SK-N-SH (cell line): ENCODE data around the gene AVPI1. TPM values are rescaled to one million over a fixed set of nuclear protein-coding genes. Genes with fewer than 3 reads are reported as not detected.

Source experiments
- CTCF ChIA-PET: fragments of 300-600, 350-600 bp; formaldehyde crosslinking; extraction: SDS; loops from one replicate; lab custom pipeline; 2021; lab: Yijun Ruan, JAX
- POLR2A ChIA-PET: fragments of 350-600 bp; sonication (Branson Sonifier 250); formaldehyde crosslinking; extraction: SDS; loops from one replicate; lab custom pipeline; 2020; ENCODE audit warnings: antibody characterized with exemption, inconsistent platforms; lab: Yijun Ruan, JAX
- DNase-seq: peaks from one replicate; pipeline ENCODE4 v3.0.0; 2012
- H2AFZ ChIP-seq: fragments of 200-600 bp; sonication (generic); 2 replicates; pipeline ENCODE4 v1.8.1; 2016; ENCODE audit warnings: antibody characterized with exemption, mild to moderate bottlenecking, low read depth
- H3F3A ChIP-seq: fragments of 200-600 bp; sonication (generic); replicated peaks from 2 replicates; pipeline ENCODE3; 2016; ENCODE audit warnings: antibody characterized with exemption, mild to moderate bottlenecking; ENCODE audit not compliant: insufficient read depth
- H3K27ac ChIP-seq, 2 experiments: fragments of 200-500 bp in 1 of 2; fragments of 200-600 bp in 1 of 2; sonication (Bioruptor generic) in 1 of 2; sonication (generic), shearing (Covaris generic) in 1 of 2; 2 replicates each; pipeline versions ENCODE4 v1.5.1 to v1.6.1; 2014 to 2016; ENCODE audit warnings: low read depth in 2 of 2, inconsistent platforms in 1 of 2, low read length in 1 of 2, mild to moderate bottlenecking in 1 of 2, mixed read lengths in 1 of 2
- H3K27me3 ChIP-seq: fragments of 200-600 bp; sonication (generic), shearing (Covaris generic); 2 replicates; pipeline ENCODE4 v1.6.1; 2016; ENCODE audit warnings: mixed run types; ENCODE audit not compliant: insufficient read depth
- H3K36me3 ChIP-seq, 2 experiments: fragments of 200-500 bp in 1 of 2; fragments of 200-600 bp in 1 of 2; sonication (Bioruptor generic) in 1 of 2; sonication (generic) in 1 of 2; replicated peaks in 1 of 2; 2 replicates each; pipeline versions ENCODE3 to v1.5.1; 2014 to 2016; ENCODE audit warnings: low read length in 1 of 2, mild to moderate bottlenecking in 1 of 2; ENCODE audit not compliant: insufficient read depth in 2 of 2, control insufficient read depth in 1 of 2
- H3K4me1 ChIP-seq, 2 experiments: fragments of 200-500 bp in 1 of 2; fragments of 200-600 bp in 1 of 2; sonication (Bioruptor generic) in 1 of 2; sonication (generic), shearing (Covaris generic) in 1 of 2; 2 replicates each; pipeline versions ENCODE4 v1.5.1 to v1.6.1; 2014 to 2016; ENCODE audit warnings: low read depth in 1 of 2, low read length in 1 of 2, mixed run types in 1 of 2; ENCODE audit not compliant: insufficient read depth in 2 of 2, control insufficient read depth in 1 of 2
- H3K4me2 ChIP-seq: fragments of 200-600 bp; sonication (generic), shearing (Covaris generic); 2 replicates; pipeline ENCODE4 v1.6.1; 2017; ENCODE audit warnings: mixed run types
- H3K4me3 ChIP-seq, 2 experiments: fragments of 200-500 bp in 1 of 2; fragments of 200-600 bp in 1 of 2; sonication (Bioruptor generic) in 1 of 2; sonication (generic), shearing (Covaris generic) in 1 of 2; 2 replicates each; pipeline versions ENCODE4 v1.5.1 to v1.8.1; 2014 to 2016; ENCODE audit warnings: low read depth in 2 of 2, inconsistent platforms in 1 of 2, low read length in 1 of 2, mild to moderate bottlenecking in 1 of 2, mixed read lengths in 1 of 2, moderate library complexity in 1 of 2
- H3K79me2 ChIP-seq: fragments of 200-600 bp; sonication (generic); 2 replicates; pipeline ENCODE4 v1.8.1; 2017; ENCODE audit warnings: mild to moderate bottlenecking; ENCODE audit not compliant: insufficient read depth
- H3K9ac ChIP-seq: fragments of 200-600 bp; sonication (generic); 2 replicates; pipeline ENCODE4 v1.6.1; 2017; ENCODE audit warnings: mixed run types
- H3K9me2 ChIP-seq: fragments of 200-600 bp; sonication (generic); 2 replicates; pipeline ENCODE4 v1.6.1; 2017; ENCODE audit warnings: mixed run types
- H3K9me3 ChIP-seq: fragments of 200-600 bp; sonication (generic); 2 replicates; pipeline ENCODE4 v1.6.1; 2017; ENCODE audit warnings: mixed run types, mild to moderate bottlenecking, moderate library complexity
- H4K20me1 ChIP-seq: fragments of 200-600 bp; sonication (generic); 2 replicates; pipeline ENCODE4 v1.6.1; 2017; ENCODE audit warnings: mild to moderate bottlenecking, mixed run types; ENCODE audit not compliant: insufficient read depth
- EZH2phosphoT487 ChIP-seq: fragments of 200-600 bp; sonication (generic); IDR thresholded peaks from 2 replicates; pipeline ENCODE4 v1.6.1; 2017; ENCODE audit warnings: low read depth, mixed run types, mild to moderate bottlenecking, antibody characterized with exemption, moderate library complexity, borderline replicate concordance
- FOXM1 ChIP-seq: IDR thresholded peaks from 2 replicates; pipeline ENCODE4 v1.4.0; 2012; ENCODE audit warnings: low read depth, mild to moderate bottlenecking
- GATA2 ChIP-seq: sonication (generic); formaldehyde crosslinking; IDR thresholded peaks from 2 replicates; pipeline ENCODE4 v1.5.0; 2020; ENCODE audit warnings: mild to moderate bottlenecking, missing genetic modification reagents
- MXI1 ChIP-seq: IDR thresholded peaks from 2 replicates; pipeline ENCODE4 v1.6.1; 2012; ENCODE audit warnings: mild to moderate bottlenecking, low read depth, low read length, improper control_type of control experiment
- RAD21 ChIP-seq: IDR thresholded peaks from 2 replicates; pipeline ENCODE4 v1.6.1; 2012; ENCODE audit warnings: mild to moderate bottlenecking, low read length
- RCOR1 ChIP-seq: fragments of 150-350 bp; IDR thresholded peaks from 2 replicates; pipeline ENCODE4 v1.6.1; 2017; ENCODE audit warnings: antibody characterized with exemption, low read length
- REST ChIP-seq: IDR thresholded peaks from 2 replicates; pipeline ENCODE4 v1.6.1; 2012; ENCODE audit warnings: mild to moderate bottlenecking, low read depth, low read length, moderate library complexity
- TCF12 ChIP-seq: IDR thresholded peaks from 2 replicates; pipeline ENCODE4 v1.4.0; 2012
- TEAD4 ChIP-seq: IDR thresholded peaks from 2 replicates; pipeline ENCODE4 v1.4.0; 2012; ENCODE audit warnings: mild to moderate bottlenecking, borderline replicate concordance; ENCODE audit not compliant: insufficient read depth
- WGBS: methylation state at CpG from one replicate; pipeline ENCODE4 v1.1.6; 2017; ENCODE audit warnings: low lambda C conversion rate; 5-methylcytosine and 5-hydroxymethylcytosine counted together
- polyA plus RNA-seq, 3 experiments: library from polyadenylated mRNA; depleted of rRNA; stranded (reverse); fragments of >200 nt; gene quantifications; 2 replicates each; pipeline ENCODE4 v1.2.3, GENCODE V29; 2012

Gene AVPI1
- polyA plus RNA-seq, 1 of the 3 experiments (the other 2 are of a cell fraction) = 6.3 TPM

GRCh38 chr10:97683556-97684367 is 3.3 kb downstream of the AVPI1 start:
- H3K9me2 ChIP-seq = no peaks in the 10 kb centered on the region
- H3K36me3 ChIP-seq = peaks cover 0 to 2% of the 10 kb centered on the region in 2 experiments
- H3K27ac ChIP-seq = peak overlapping the region; percentile 11 to 72; a peak in 3 of 4 replicates
- H3K4me2 ChIP-seq = peak overlapping the region; percentile 97; the same call in 1 of the 2 replicates
- peaks cover 25 to 32% of the 10 kb centered on the region in 2 experiments; a peak in 3 of 4 replicates for H3K4me1 ChIP-seq
- H3K4me3 ChIP-seq = no peak overlapping the region
- 59% methylated on average over 6 of the region's 9 CpGs for WGBS
- H3K9ac ChIP-seq = 0 out of 2 replicates have a peak overlapping the region, but pooled peaks have one; percentile 1
- DNase-seq = peak; percentile 63
- POLR2A ChIA-PET = interaction anchor here (0.6 to 1.4 kb wide), 7 partner anchors 14 to 145 kb away, joined by 3 to 6 read pairs (median 4); partner anchors contain the start of gene HOGA1
- H3K9me3 ChIP-seq = no peaks in the 10 kb centered on the region
- CTCF ChIA-PET = interaction anchor here (0.5 to 8.1 kb wide), 13 partner anchors 8 to 362 kb away, joined by 3 to 42 read pairs (median 4); partner anchors contain the start of gene ANKRD2
- TF ChIP-seq REST (no peak), TCF12 (no peak), RAD21 (peak; percentile 49), FOXM1 (no peak), TEAD4 (no peak), MXI1 (no peak)
- no peaks in the 10 kb centered on the region for H3K27me3 ChIP-seq
- H4K20me1 ChIP-seq = no peaks in the 10 kb centered on the region
- H2AFZ ChIP-seq = no peak overlapping the region
- peaks cover 15% of the 10 kb centered on the region; the same call in 1 of the 2 replicates for H3K79me2 ChIP-seq
- peaks cover 17% of the 10 kb centered on the region for H3F3A ChIP-seq

GRCh38 chr10:97682042-97682441 is 5.0 kb downstream of the AVPI1 start:
- H3K4me2 ChIP-seq = no peak overlapping the region
- 85% methylated on average over 4 of the region's 4 CpGs for WGBS
- TF ChIP-seq GATA2 (CRISPR knock-in tag) = no peak
- no peak for TF ChIP-seq MXI1
- no peak for TF ChIP-seq TEAD4
- no peak for TF ChIP-seq EZH2phosphoT487
- no peak for TF ChIP-seq RCOR1
- peaks cover 15% of the 10 kb centered on the region; the same call in 1 of the 2 replicates for H3K79me2 ChIP-seq
- no peak overlapping the region; a peak in 1 of 4 replicates for H3K27ac ChIP-seq
- no peaks in the 10 kb centered on the region for H3K27me3 ChIP-seq
- H4K20me1 ChIP-seq = no peaks in the 10 kb centered on the region
- peaks cover 17 to 27% of the 10 kb centered on the region in 2 experiments; a peak in 3 of 4 replicates for H3K4me1 ChIP-seq
- CTCF ChIA-PET = interaction anchor here (0.8 to 8.1 kb wide), 6 partner anchors 15 to 183 kb away, joined by 3 to 42 read pairs (median 13); partner anchors contain the start of gene UBTD1
- peaks cover 4 to 15% of the 10 kb centered on the region in 2 experiments for H3K36me3 ChIP-seq
- POLR2A ChIA-PET = no interaction called here
- H3K9me3 ChIP-seq = no peaks in the 10 kb centered on the region
- no peak overlapping the region for H3K9ac ChIP-seq
- DNase-seq = no peak
- no peaks in the 10 kb centered on the region for H3K9me2 ChIP-seq
- H3F3A ChIP-seq = peaks cover 11% of the 10 kb centered on the region
- H3K4me3 ChIP-seq = no peak overlapping the region
- no peak overlapping the region for H2AFZ ChIP-seq
